ENCODE results near the gene ESR2. TPM values are rescaled to one million over a fixed set of nuclear protein-coding genes. Genes with fewer than 3 reads are reported as not detected.
"Not testable (repeated sequence)": the region's sequence is repeated elsewhere in the genome, so short reads cannot be mapped to it uniquely, and the experiment has no call there.

ESR2 gene
- 1 to 10 TPM in 1 of 3 donors, under 1 TPM in 2; 0.13 to 2.0 (median 0.22) TPM for polyA plus RNA-seq

GRCh38 chr14:64293976-64294671 is at the start of gene ESR2:
Gene ESR2, minus strand, starts transcription at chr14:64294371. Its CDS starts 11,386 bp downstream, at chr14:64282985.
- 1 to 2% (median 1%) methylated on average over 49 of the region's 49 CpGs for WGBS, 3 donors
- no peak within 1 kb of the TSS for H3K27ac ChIP-seq (ENCODE audit: low read depth, low read length)

GRCh38 chr14:64340560-64341196 is 46.5 kb upstream of the ESR2 start:
- 89 to 98% (median 97%) methylated on average over 8 of the region's 8 CpGs for WGBS, 3 donors
- no peak overlapping the region for H3K27ac ChIP-seq (ENCODE audit: low read depth, low read length)

- 0 to 2% (median 1%) methylated on average over 33 to 48 of the region's 49 CpGs for WGBS, 3 donors
- H3K27ac ChIP-seq (ENCODE audit: low read depth, low read length) = no peak overlapping the region
Measured at GRCh38 chr14:64338616-64339316, 44.6 kb upstream of the ESR2 start.

GRCh38 chr14:64337888-64338615 is 43.9 kb upstream of the ESR2 start:
- 0 to 1% (median 1%) methylated on average over 43 to 49 of the region's 49 CpGs for WGBS, 3 donors

GRCh38 chr14:64329149-64329548 is 35.0 kb upstream of the ESR2 start:
- WGBS, 3 donors = 76 to 85% (median 82%) methylated on average over 3 of the region's 3 CpGs

More at GRCh38 chr14:64337888-64338615, 43.9 kb upstream of the ESR2 start:
- H3K27ac ChIP-seq (ENCODE audit: low read depth, low read length) = no peak overlapping the region

GRCh38 chr14:64326502-64326901 is 32.3 kb upstream of the ESR2 start:
- whole genome bisulfite sequencing, 3 donors = 85 to 91% (median 90%) methylated on average over 2 of the region's 2 CpGs
- H3K27ac ChIP-seq (ENCODE audit: low read depth, low read length) = no peak overlapping the region

More at GRCh38 chr14:64329149-64329548, 35.0 kb upstream of the ESR2 start:
- no peak overlapping the region for H3K27ac ChIP-seq (ENCODE audit: low read depth, low read length)

- no peak overlapping the region for H3K27ac ChIP-seq (ENCODE audit: low read depth, low read length)
- WGBS, 3 donors = 63 to 73% (median 65%) methylated on average over 1 of the region's 1 CpG
Measured at GRCh38 chr14:64324895-64325294, 30.7 kb upstream of the ESR2 start.

- WGBS, 3 donors = 16 to 53% (median 16%) methylated on average over 1 of the region's 1 CpG
- no peak overlapping the region for H3K27ac ChIP-seq (ENCODE audit: low read depth, low read length)
Measured at GRCh38 chr14:64324461-64324860, 30.3 kb upstream of the ESR2 start.

GRCh38 chr14:64320362-64320761 is 26.2 kb upstream of the ESR2 start:
- not testable (repeated sequence) for H3K27ac ChIP-seq (ENCODE audit: low read depth, low read length)
- 76 to 92% (median 82%) methylated on average over 5 of the region's 5 CpGs for WGBS, 3 donors

- WGBS, 3 donors = 78 to 89% (median 80%) methylated on average over 1 of the region's 1 CpG
- not testable (repeated sequence) for H3K27ac ChIP-seq (ENCODE audit: low read depth, low read length)
Measured at GRCh38 chr14:64318695-64319094, 24.5 kb upstream of the ESR2 start.

GRCh38 chr14:64303471-64303917 is 9.3 kb upstream of the ESR2 start:
- 20 to 23% (median 23%) methylated on average over 4 of the region's 4 CpGs for whole genome bisulfite sequencing, 3 donors
- H3K27ac ChIP-seq (ENCODE audit: low read depth, low read length) = no peak overlapping the region

- 86 to 98% (median 92%) methylated on average over 1 of the region's 1 CpG for WGBS, 3 donors
- H3K27ac ChIP-seq (ENCODE audit: low read depth, low read length) = no peak overlapping the region
Measured at GRCh38 chr14:64298773-64299172, 4.6 kb upstream of the ESR2 start.

GRCh38 chr14:64296561-64296960 is 2.4 kb upstream of the ESR2 start:
- H3K27ac ChIP-seq (ENCODE audit: low read depth, low read length) = no peak overlapping the region

GRCh38 chr14:64294672-64295413 is 672 bp upstream of the ESR2 start:
- no peak overlapping the region for H3K27ac ChIP-seq (ENCODE audit: low read depth, low read length)
- 6 to 11% (median 9%) methylated on average over 20 of the region's 20 CpGs for WGBS, 3 donors

GRCh38 chr14:64292197-64292596 is 2.0 kb downstream of the ESR2 start:
- WGBS, 3 donors = 80 to 87% (median 80%) methylated on average over 3 of the region's 3 CpGs
- no peak overlapping the region for H3K27ac ChIP-seq (ENCODE audit: low read depth, low read length)

GRCh38 chr14:64289571-64289970 is 4.6 kb downstream of the ESR2 start:
- H3K27ac ChIP-seq (ENCODE audit: low read depth, low read length) = no peak overlapping the region
- WGBS, 3 donors = 91 to 100% (median 92%) methylated on average over 1 of the region's 1 CpG

GRCh38 chr14:64281805-64282204 is 12.4 kb downstream of the ESR2 start:
- no peak overlapping the region for H3K27ac ChIP-seq (ENCODE audit: low read depth, low read length)
- 29 to 74% (median 47%) methylated on average over 2 of the region's 2 CpGs for WGBS, 3 donors
